Hematopoietic multipotent progenitor cell treated with erythropoietin and hydrocortisone succinate and interleukin-3 and kit ligand, for 4 days (in vitro differentiated cells): ENCODE results near the gene MEI1.
"Not testable (repeated sequence)": the region's sequence is repeated elsewhere in the genome, so short reads cannot be mapped to it uniquely, and the experiment has no call there.

Experiments
- DNase-seq: peaks from one replicate; pipeline ENCODE4 v3.0.0-alpha.2; 2015

MEI1 gene

DNA sequence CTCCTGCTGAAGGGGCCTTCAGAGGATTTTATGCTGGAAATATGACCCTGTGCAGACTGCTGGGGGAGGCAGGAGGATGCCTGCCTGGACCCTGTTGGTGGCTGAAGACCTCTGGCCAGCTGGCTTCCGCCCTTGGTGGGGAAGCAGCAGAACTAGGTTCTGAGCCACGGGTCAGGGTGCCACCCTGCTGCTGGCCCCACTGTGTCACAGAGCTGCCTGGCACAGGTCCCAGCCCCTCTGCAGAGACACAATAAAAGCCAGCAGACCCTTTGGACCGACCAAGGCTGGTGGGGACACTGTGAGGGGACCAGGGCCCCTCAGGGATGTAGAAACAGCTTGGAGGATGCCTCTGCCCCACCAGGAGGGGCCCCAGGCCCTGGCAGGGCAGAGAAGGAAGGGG, 126.7 kb downstream of the MEI1 start:
- DNase-seq: no peak

DNA sequence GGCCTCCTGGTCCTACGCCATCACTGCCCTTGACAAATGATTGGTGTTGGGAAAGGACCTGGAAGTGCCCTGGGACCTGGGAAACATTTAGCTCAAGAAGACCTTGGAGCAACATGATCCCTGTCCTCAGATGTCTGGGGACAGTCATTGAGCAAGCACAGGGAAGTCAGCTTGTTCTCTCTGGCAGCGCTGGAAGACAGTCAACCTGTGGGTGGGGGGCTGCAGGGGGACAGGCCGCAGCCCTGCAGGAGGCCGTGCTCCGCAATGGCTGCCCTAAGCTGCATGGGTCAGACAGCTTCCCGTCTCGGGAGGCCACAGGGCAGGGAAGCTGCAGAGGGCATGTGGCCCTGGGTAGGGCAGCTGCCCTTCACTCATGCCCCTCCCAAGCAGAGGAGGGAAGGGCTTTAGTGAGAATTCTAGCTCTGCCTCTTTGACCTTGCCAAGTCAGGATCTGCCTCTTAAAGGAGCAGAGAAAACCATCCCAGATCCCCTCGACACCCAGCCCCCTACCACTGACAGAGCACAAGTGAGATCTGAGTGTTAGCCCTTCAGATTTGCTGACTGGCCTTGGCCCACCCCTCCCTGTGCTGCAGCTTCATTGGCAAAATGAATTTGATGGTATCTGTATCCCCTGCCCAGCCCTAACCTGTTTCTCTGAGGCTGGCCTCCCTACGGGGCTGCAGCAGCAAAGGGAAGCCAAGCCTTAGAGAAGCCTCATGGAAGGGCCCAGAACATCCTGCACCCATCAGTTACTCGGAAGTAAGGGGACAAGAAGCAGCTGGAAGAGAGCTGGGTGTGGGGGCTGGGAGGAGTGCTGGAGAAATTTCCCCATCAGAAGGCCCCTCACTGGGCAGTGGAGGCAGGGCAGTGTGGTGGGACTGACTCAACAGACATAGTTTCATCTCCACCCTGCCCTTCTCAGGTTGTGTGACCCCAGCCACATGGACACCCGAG, 127.4 kb downstream of the MEI1 start:
- DNase-seq: no peak

DNA sequence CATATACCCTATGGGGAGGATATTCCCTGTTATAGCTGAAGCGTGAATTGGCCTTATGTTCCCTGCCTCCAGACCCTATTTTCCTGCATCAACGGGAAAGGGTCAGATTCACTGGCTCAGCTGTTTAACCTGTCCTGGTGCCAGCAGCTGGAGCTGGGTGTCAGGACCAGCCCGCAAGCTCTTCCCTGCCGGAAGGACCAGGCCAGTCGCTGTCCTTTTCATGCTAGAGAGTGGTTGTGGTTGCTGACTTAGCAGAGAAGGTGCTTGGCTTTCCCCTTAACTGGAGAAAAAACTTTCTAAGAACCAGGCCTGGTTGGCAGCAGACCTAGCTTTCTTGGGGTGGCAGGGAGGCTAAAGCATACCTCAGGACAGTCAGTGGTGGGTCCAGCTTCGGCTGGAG, 128.4 kb downstream of the MEI1 start:
- no peak for DNase-seq

DNA sequence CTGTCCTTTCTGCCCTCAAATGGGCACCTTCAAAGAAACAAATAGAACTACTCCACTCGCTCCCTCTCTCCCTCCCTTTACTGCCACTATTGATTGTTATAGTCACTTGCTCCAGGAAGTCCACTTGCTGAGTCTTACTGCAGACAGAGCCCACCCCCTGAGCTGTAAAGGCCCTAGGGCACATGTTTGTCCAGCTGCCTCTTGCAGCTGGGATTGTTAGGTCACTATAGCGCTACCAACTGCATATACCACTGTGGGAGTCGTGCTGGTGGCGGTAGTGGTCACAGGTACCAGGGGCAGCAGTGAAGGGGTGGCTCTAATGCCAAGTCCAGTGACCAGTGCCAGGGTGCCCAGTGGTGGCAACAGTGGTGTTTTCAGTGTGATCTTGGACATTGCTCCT, 129.2 kb downstream of the MEI1 start:
- no peak for DNase-seq

DNA sequence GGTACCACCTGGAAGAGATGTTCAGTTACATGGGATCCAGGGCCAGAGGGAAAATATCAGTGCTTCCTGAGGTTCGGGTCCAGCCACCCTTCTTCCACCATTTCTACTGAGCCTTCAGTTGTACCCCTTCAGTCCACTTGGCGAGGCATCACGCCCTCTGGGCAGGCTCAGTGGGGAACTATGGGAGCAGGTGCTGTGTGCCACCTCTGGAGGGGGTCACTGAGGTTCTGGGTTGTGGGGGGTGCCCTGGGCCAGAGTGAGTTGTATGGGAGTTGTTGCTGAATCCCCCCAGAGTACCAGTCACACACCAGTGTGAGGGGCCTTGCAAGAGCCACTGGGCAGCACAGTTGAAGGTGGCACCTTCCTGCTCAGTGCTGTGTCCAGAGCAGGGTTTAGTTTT, 130.9 kb downstream of the MEI1 start:
- peak; percentile 62 for DNase-seq

DNA sequence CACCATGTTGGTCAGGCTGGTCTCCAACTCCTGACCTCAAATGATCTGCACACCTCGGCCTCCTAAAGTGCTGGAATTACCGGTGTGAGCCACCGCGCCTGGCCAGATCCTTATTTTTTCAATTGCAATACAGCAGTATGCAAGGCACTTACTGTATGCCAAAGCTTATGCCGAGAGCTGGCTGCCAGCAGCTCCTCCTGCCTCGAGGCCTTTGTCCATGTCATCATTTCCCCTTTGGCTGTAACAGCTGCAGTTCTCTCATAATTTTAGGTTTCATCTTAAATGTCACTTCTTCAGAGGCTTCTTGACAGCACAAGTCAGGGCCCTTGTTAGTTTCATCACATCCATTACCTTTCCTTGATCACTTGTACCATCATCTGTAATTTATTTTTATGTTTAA, 132.1 kb downstream of the MEI1 start:
- DNase-seq: peak; percentile 63

DNA sequence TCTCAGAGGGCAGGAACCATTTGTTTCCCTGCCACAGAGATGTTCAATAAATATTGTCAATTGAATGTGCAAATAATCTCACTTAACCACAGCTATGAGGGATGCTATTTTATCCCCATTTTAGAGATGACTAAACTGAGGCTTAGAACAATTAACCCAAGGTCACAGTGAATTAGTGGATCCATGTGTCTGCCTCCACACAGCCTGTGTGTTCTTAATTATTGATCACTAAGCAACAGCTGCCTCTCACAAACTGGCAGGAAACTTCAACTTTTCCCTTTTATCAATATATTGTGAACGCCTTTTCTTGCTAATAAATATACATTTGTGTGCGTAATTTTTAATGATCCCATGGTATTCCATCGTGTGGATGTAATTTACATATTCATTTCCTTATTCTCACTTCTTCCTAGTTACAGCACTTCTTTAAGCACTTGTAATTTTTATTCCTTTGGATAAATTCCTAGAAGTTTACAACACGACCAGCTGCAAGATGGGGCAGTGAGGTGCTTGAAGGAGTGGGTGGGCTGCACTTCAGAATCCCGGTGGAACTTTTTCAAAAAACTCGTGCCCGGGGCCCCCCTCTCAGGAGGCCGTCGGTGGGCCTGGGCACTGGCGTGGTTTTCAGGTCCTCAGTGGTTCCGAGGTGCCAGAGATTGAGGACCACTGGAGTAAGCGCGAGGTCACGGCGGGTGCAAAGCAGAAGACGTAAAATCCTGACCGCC, 132.7 kb downstream of the MEI1 start:
- DNase-seq: no peak

DNA sequence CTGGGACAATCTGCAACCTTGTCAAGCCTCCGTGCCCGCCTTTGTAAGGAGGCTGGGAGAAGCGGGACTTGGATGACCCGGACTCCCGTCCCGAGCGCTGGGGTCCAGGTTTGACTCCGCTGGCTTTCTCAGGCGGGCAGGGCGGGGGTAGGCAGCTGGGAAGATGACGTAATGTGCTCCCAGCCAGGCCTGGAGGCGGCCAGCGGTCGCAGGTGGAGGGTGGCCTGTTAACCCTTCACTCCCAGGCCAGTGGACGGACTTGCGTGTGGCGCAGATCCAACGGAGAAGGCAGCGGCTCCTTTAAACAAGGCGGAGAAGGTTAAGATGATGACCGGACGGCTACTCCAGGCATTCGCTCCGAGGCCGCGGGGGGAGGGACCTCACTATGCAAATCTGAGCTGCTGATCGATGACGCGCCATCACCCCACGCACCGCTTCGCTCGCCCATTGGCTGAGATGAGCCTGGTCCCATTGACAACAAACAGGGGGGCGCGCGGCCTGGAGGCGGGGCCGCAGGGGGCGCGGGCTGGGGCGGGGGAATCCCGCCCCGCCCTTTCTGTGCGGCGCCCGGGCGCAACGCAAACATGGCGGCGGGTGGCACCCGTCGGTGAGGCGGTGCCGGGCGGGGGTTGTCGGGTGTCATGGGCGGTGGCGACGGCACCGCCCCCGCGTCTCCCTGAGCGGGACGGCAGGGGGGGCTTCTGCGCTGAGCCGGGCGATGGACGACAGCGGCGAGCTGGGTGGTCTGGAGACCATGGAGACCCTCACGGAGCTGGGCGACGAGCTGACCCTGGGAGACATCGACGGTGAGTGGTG, 133.5 kb downstream of the MEI1 start, which contains the start of gene SREBF2:
SREBF2 (plus strand) TSS at position 553 of the 816 bp plus-strand sequence; CDS start at position 719, 166 bp downstream.
- peak; percentile 100 for DNase-seq

DNA sequence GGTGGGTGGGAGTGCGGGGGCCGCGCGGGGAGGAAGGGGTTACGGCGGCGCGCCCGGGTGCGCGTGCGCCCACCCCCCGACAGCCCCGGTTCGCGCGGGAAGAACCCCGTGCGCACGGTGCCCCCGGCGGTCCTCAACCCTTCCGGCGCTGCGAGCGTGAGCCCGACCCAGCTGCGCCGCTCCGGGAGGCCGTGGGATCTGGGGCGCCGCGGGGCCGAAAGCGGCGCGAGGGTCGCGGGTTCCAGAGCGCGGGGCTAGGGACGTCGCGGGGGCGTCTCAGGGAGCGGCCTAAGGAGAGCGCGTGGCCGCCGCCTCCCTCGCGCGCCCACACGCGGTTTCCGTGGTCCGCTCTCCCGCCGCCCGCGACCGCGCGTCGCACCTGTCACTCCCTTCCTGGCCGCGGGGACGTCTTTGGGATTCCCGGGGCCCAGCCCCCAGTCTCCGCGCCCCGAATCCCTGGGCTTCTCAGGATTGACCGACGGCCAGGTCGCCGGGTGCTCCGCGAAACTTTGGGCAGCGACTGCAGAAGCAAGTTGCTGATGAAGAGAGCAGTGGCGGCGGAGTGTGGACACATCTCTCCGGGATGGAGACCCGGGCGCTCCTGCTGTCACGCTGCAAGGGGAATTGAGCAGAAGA, 134.2 kb downstream of the MEI1 start:
- peak; percentile 61 for DNase-seq

DNA sequence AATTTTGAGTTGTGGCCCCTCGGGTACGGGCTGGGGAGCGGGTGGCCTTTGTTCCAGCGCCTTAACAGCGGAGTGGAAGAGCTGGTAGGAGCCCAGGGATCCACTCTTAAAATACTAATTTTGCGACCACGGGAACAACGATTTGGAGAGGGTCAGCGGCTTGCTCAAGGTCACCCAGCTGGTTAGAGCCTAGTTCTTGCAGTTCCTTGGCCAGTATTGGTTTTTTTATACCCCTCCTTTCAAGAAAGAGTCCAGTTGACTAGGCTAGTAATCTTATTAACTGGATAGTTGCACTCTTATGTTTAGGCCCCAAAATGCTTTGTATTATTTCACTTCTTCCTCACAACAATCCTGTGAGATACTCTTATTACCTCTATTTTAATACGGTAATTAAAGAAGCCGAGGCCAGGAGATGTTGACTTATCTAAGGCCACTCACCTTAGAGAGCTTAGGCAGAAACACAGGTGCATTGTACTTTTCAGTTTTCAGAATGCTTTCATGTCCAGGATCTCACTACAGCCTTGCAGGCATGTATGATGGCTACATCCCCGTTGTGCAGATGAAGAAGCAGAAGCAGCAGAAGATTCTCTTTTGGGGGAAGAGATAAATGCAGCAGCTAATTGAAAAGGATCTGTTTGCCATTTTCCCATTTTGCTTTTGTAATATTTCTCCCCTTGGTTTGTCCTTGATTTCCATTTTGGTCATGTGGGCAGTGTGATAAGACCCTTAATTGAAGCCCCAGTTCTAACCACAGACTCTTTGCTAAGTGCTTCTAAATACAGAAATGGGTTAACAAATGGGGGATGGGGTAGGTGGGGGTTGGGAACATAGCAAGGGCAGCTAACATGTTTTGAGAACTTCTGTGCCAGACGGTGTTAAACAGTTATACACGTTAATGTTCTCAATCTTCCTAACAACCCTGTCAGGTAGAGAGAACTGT, 135.0 kb downstream of the MEI1 start:
- peak; percentile 53 for DNase-seq

DNA sequence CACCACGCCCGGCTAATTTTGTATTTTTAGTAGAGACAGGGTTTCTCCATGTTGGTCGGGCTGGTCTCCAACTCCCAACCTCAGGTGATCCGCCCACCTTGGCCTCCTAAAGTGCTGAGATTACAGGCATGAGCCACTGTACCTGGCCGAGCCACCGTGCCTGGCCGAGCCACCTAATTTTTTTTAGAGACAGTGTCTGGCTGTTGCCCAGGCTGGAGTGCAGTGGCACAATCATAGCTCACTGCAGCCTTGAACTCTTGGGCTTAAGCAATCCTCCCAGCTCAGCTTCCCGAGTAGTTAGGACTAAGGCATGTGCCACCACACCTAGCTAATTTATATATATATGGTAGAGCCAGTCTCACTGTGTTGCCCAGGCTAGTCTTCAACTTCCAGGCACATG, 136.2 kb downstream of the MEI1 start:
- not testable (repeated sequence) for DNase-seq

DNA sequence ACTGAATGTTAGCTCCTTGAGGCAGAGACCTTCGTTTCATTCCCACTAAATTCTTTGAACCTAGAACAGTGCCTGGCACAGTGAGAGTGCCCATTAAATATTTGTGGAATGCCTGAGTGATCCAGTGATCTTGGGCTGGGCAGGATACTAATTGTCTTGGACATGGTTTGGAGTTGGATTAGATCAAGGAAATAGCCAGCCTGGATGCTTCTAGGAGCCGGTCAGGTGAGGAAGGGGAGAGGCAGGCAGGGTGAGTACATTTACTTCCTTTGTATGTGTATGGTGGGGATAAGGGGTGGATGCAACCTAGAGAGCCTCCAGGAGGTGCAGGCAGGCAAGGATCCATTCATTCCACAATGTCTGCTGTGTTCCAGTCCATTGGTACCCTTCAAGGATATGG, 137.2 kb downstream of the MEI1 start:
- no peak for DNase-seq

DNA sequence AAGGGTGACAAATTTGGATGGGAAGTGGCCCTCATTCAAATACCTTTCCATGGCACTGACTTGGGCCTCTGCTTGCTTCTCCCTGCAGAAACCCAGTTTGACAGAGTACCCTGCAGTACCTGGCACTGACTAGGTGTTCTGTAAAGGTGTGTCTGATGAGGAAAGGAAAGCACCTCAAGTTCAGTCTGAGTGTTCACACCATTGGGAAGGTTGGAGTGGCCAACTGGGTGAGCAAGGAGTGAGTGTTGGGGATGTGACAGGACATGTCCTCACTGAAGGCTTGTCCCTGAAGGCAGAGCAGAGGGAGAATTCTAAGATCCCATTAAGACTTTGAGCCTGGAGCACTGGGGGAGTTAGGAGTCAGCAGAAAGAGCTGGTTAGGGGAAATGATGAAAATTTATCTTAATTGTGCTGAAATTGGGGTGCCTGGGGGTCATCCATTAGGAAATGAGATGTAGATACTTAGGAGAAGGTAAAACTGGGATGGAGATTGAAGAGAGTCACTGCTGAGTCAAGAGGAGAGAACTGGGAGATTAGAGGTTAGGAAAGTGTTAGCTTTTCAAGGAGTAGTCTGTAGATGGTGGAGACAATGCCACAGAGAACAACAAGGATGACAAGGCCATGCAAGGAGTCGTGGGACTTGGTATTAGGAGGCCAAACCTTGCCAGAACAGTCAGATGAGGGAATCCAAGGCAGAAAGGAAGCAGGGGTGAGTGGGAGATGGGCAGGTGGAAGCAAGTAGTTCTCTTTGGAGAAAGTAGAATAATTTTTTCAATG, 139.7 kb downstream of the MEI1 start:
- DNase-seq: no peak

DNA sequence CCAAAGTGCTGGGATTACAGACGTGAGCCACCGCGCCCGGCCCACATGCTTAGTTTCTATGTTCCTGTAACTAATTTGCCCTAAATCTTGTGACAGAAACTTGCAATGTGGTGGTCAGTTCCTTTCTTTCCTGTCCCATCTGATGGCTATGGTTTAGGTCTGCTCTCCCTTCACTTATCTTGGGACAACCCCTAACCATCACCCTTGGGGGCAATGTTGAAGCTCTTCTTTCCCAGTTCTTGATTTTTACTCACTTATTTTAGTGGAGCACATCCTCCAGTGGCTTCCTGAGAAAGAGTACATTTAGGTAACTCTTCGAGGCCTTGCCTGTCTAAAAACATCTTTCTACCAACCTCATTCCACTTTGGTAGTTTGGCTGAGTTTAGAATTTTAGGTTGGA, 140.9 kb downstream of the MEI1 start:
- DNase-seq: no peak

DNA sequence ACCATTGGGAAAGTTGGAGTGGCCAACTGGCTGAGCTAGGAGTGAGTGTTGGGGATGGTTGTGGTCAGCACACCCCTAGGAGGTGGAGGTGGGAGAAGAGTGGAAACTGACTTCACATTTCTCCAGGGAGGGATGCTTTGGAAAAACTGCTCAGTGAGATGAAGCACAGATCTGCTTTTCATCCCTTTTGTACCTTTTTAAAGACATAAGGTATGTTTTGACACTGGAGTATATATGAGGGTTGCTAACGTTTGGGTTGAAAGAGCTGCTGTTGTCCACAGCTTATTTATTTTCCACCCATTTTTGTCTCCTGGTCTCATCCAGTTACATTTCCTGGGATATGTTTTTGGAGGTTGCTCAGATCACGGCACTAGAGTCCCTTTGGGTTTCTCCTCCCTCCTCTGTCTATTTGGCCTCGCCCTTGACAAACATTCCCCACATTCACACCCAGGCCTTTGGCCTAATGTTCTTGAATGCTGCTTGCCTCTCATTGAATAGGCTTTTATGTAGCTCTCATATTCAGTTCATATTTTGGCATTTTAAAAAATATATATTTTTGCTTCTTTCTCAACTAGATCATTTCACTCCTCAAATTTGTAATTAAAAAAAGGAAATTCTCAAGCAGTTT, 141.9 kb downstream of the MEI1 start:
- no peak for DNase-seq

DNA sequence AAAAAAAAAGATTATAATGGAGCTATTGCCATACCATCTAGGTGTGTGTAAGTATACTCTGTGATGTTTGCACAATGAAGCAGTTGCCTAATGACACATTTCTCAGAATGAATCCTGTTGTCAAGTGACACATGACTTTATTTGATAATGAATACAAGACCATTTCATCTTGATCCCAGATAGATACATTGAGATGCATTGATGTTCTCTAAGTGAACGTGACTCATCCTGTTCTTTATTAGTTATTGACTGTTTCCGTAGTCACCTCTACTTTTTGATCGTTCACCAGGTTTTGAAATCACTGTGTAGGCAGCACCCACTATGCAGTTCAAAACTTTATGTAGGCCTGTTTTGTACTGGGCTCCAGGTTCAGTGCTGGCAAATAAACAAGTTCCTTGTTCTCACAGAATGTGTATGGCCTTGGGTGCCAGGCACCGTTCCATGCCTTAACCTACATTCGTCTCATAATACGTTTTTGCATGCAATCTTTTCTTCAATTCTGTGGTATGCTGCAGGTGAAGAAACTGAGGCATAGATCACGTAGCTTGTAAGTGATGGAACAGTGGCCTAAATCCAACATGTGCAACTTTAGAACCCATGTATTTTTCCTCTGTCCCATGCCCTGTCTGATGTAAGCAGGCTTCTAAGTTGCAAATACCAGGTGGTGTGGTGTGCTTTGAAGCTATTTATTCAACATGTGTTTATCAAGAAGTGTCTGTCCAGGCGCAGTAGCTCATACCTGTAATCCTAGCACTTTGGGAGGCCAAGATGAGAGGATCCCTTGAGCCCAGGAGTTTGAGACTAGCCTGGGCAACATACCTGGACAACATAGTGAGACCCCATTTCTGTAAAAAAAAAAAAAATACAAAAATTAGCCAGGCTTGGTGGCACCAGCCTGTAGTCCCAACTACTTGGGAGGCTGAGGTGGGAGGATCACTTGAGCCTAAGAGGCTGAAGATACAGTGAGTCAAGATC, 144.0 kb downstream of the MEI1 start:
- DNase-seq: no peak

DNA sequence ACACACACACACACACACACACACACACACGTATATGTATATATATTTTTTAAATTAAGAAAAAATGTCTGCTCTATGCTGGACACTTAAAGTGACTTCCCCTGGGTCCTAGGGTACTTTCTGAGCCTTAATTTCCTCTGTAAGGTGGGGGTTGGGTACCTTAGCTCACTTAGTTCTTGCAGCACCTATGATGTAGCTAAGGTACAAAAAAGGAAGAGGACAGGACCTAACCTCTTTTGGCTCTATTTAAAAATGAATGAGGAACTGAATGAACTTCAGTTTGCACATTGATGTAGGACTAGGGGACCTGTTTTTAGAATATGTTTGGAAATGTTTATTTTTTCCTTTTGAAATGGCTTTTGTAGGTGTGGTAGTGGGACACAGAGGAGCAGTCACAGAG, 144.7 kb downstream of the MEI1 start:
- no peak for DNase-seq

DNA sequence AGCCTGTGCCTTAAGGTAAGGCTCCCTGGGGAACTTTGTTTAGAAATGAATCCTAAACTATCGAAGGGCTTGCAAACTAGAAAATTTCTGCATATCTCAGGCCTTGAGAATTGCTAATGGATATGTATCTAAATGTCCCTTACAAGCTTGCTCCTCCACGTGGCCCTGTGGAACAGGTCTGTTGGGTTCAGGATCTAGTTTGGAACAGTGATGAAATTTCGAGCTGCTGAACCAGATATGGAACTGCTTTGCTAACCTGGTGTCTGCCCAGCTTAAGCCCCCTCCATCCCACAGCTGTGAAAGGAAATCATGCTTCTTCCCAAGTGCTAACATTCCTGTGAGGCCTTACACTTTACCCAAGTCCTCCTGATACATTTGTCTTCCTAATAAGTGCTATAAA, 145.2 kb downstream of the MEI1 start:
- no peak for DNase-seq
